DMS114 treated with DMSO at 0.1 percent for 48 hours (cell line): ENCODE measurements around the gene MARCHF2.
"Not testable (repeated sequence)": the region's sequence is repeated elsewhere in the genome, so short reads cannot be mapped to it uniquely, and the experiment has no call there.

Experiments
- DNase-seq: peaks from one replicate; lab custom pipeline; 2025; ENCODE audit not compliant: unreplicated experiment; lab: John Stamatoyannopoulos, UW

The MARCHF2 gene

GRCh38 chr19:8412783-8413628, at the start of gene MARCHF2:
Gene MARCHF2, plus strand, starts transcription at chr19:8413305. Its CDS starts 8,536 bp downstream, at chr19:8421841.
- DNase-seq: peak; percentile 85

GRCh38 chr19:8363803-8364771, 49.0 kb upstream of the MARCHF2 start, which contains the start of gene ANGPTL4:
Gene ANGPTL4, plus strand, starts transcription at chr19:8364155. Its CDS starts 167 bp downstream, at chr19:8364322.
- DNase-seq: no peak

GRCh38 chr19:8366121-8366581, 47.0 kb upstream of the MARCHF2 start:
- DNase-seq: no peak

GRCh38 chr19:8366961-8367326, 46.2 kb upstream of the MARCHF2 start:
- DNase-seq: no peak

- DNase-seq: no peak
Observed at GRCh38 chr19:8367327-8368001, 45.6 kb upstream of the MARCHF2 start.

- DNase-seq: no peak
Observed at GRCh38 chr19:8370176-8371010, 42.7 kb upstream of the MARCHF2 start.

DNA sequence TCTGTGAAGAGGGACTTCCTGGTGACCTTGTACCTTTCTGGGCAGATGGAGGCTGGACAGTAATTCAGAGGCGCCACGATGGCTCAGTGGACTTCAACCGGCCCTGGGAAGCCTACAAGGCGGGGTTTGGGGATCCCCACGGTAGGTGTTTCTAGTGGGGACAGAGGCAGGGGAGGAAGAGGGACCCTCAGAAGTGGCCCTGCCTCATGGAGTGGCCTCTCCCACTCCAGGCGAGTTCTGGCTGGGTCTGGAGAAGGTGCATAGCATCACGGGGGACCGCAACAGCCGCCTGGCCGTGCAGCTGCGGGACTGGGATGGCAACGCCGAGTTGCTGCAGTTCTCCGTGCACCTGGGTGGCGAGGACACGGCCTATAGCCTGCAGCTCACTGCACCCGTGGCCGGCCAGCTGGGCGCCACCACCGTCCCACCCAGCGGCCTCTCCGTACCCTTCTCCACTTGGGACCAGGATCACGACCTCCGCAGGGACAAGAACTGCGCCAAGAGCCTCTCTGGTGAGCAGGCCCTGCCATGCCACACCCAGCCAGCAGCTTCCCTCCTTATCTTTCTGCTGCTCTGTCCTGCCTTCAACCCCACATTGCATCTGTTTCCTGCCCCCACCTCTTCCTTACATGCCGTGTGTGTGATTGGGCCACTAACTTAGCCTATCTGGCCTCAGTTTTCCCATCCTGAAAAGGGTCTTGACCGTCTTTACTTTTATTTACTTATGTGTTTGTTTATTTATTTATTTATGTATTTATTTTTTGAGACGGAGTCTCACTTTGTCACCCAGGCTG, 41.9 kb upstream of the MARCHF2 start:
- DNase-seq: no peak

- DNase-seq: no peak
Observed at GRCh38 chr19:8373867-8374813, 39.0 kb upstream of the MARCHF2 start.

DNA sequence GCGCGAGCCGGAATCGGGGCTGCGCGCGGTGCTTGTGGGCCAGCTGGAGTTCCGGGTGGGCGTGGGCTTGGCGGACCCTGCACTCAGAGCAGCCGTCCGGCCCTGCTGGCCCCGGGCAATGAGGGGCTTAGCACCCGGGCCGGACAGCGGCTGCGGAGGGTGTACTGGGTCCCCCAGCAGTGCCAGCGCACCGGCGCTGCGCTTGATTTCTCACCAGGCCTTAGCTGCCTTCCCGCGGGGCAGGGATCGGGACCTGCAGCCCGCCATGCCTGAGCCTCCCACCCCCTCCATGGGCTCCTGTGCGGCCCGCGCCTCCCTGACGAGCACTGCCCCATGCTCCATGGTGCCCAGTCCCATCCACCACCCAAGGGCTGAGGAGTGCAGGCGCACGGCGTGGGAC, 37.3 kb upstream of the MARCHF2 start:
- not testable (repeated sequence) for DNase-seq

DNA sequence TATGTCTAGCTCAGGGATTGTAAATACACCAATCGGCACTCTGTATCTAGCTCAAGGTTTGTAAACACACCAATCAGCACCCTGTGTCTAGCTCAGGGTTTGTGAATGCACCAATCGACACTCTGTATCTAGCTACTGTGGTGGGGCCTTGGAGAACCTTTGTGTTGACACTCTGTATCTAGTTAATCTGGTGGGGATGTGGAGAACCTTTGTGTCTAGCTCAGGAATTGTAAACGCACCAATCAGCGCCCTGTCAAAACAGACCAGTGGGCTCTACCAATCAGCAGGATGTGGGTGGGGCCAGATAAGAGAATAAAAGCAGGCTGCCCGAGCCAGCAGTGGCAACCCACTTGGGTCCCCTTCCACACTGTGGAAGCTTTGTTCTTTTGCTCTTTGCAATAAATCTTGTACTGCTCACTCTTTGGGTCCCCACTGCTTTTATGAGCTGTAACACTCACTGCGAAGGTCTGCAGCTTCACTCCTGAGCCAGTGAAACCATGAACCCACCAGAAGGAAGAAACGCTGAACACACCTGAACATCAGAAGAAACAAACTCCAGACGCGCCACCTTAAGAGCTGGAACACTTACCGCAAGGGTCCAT, 36.6 kb upstream of the MARCHF2 start:
- DNase-seq: not testable (repeated sequence)

GRCh38 chr19:8377598-8377997, 35.5 kb upstream of the MARCHF2 start:
- no peak for DNase-seq

- DNase-seq: not testable (repeated sequence)
Observed at GRCh38 chr19:8379156-8379891, 33.8 kb upstream of the MARCHF2 start.

- DNase-seq: not testable (repeated sequence)
Observed at GRCh38 chr19:8384569-8384968, 28.5 kb upstream of the MARCHF2 start.

DNA sequence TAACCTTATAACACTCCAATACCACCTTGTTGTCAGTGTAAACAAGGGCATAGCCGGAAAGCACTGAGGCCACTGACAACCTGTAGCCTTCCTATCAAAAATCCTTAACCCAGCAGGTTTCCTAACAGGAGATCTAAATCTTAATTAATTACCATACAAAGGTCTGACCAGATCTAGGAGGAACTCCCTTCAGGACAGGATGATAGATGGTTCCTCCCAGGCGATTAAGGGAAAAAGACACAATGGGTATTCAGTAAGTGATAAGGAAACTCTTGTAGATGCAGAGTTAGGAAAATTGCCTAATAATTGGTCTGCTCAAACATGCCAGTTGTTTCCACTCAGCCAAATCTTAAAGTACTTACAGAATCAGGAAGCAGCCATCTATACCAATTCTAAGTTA, 28.0 kb upstream of the MARCHF2 start:
- not testable (repeated sequence) for DNase-seq

- not testable (repeated sequence) for DNase-seq
Observed at GRCh38 chr19:8385566-8385965, 27.5 kb upstream of the MARCHF2 start.

DNA sequence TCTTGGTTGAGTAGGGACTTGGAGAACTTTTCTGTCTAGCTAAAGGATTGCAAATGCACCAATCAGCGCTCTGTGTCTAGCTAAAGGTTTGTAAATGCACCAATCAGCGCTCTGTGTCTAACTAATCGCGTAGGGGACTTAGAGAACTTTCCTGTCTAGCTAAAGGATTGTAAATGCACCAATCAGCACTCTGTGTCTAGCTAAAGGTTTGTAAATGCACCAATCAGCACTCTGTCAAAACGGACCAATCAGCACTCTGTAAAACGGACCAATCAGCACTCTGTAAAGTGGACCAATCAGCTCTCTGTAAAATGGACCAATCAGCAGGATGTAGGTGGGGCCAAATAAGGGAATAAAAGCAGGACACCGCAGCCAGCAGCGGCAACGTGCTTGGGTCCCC, 26.7 kb upstream of the MARCHF2 start:
- DNase-seq: not testable (repeated sequence)

DNA sequence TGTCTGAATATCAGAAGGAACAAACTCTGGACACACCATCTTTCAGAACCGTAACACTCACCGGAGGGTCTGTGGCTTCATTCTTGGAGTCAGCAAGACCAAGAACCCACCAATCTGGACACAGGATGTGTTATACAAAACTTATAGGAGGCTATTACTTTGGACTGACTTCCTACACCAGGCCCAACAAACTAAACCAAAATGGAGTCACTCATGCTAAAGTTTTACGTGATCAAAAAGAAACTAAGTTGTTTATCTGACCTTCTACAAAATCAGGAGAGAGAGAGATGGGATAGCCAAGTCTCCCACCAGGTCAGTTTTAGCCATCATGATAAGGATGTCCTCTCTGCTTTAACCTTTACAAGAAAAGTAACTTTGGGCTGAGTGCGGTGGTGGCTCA, 26.1 kb upstream of the MARCHF2 start:
- DNase-seq: no peak
